ENCODE measurements around the gene CPA5.

CPA5 gene

DNA sequence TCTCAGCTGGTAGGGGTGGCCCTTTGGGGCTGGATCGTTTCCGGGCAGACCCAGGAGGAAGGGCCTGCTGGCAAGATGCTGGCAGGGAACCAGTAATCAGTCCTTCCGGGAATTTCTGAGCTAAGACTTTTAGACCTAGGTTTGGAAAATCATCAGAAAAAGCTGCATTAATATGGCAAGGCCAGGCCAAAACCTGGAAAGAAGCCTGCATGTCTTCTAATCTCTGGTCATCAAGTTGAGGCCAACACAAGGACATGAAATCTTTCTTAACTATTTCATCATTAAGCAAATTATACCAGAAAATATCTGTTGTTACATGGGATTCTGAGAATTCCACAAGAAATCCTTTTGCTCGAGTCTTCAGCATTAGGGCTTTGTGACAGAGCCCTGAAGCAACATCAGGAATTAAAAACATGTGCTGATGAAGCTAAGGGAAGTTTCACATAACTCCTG is 55.5 kb downstream of the CPA5 start:
- no peak overlapping the region for H3K27ac ChIP-seq (ENCODE audit: low read length, poor library complexity, severe bottlenecking)
- H4K91ac ChIP-seq (ENCODE audit: low read length), result no peak overlapping the region
- no peak overlapping the region for H4K8ac ChIP-seq (ENCODE audit: low read length)
- whole genome bisulfite sequencing, result 91% methylated on average over 4 of the region's 4 CpGs
- H3K18ac ChIP-seq (ENCODE audit: low read depth in 1 of 2, low read length in 2 of 2), result no peak overlapping the region
- no peak overlapping the region for H2AK5ac ChIP-seq (ENCODE audit: low read length, severe bottlenecking)
- H3K79me1 ChIP-seq (replicated peaks; ENCODE audit: low read length, poor library complexity, severe bottlenecking), result no peaks in the 10 kb centered on the region
- H3K27me3 ChIP-seq (ENCODE audit: control insufficient read depth in 1 of 2, insufficient read depth in 1 of 2, low read length in 2 of 2), result no peaks in the 10 kb centered on the region
- H2BK120ac ChIP-seq (ENCODE audit: low read depth, low read length), result no peak overlapping the region
- peaks cover 7 to 10% of the 10 kb centered on the region in 2 experiments for H3K36me3 ChIP-seq (ENCODE audit: control insufficient read depth in 1 of 2, insufficient read depth in 2 of 2, low read depth in 1 of 2, low read length in 2 of 2)
- no peak overlapping the region for H2AFZ ChIP-seq (ENCODE audit: low read depth, low read length)
- H3K23ac ChIP-seq (ENCODE audit: low read length in 2 of 2), result no peak overlapping the region
- no peak overlapping the region for H2BK5ac ChIP-seq (ENCODE audit: low read depth, low read length, poor library complexity, severe bottlenecking)
- H3K14ac ChIP-seq (ENCODE audit: low read length in 2 of 2), result no peak overlapping the region
- no peak overlapping the region for H3K4me2 ChIP-seq (ENCODE audit: low read length, poor library complexity, severe bottlenecking)
- H3K4me3 ChIP-seq (ENCODE audit: insufficient read depth in 1 of 2, low read depth in 1 of 2, low read length in 2 of 2), result no peak overlapping the region
- H2BK12ac ChIP-seq (ENCODE audit: low read length in 2 of 2), result no peak overlapping the region
- H3K9me3 ChIP-seq (ENCODE audit: control insufficient read depth, low read length), result no peaks in the 10 kb centered on the region
- no peak for DNase-seq
- peak overlapping the region; percentile 69 for H3K9ac ChIP-seq (ENCODE audit: low read length)
- H2BK15ac ChIP-seq (ENCODE audit: low read depth, poor library complexity, severe bottlenecking), result no peak overlapping the region
- no peak overlapping the region for H3K4ac ChIP-seq (ENCODE audit: low read depth in 1 of 2, low read length in 2 of 2)
- H3K4me1 ChIP-seq (ENCODE audit: control insufficient read depth, insufficient read depth, low read depth, low read length), result peaks cover 1% of the 10 kb centered on the region

DNA sequence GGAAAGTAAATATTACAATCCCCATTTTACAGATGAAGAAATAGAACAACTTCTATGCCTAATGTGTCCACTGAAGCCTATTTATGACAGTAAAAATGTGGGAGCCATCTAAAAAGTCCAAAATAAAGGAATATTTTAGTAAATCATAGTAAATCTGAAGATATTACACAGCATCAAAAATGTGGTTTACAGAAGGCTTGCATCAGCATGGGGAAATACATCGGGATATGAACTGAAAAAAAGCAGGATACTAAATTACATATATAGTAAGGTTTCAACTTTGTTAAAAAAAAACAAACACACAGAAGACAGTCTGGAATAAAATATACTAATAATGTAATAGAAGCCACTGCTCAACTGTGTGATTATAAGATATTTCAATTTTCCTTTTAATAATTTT is 56.5 kb downstream of the CPA5 start:
- Histone ChIP-seq H3K27ac (ENCODE audit: low read length, poor library complexity, severe bottlenecking) (no peak overlapping the region), H3K9ac (ENCODE audit: low read length) (peak overlapping the region; percentile 69), H2AK5ac (ENCODE audit: low read length, severe bottlenecking) (no peak overlapping the region), H3K4ac (ENCODE audit: low read depth in 1 of 2, low read length in 2 of 2) (no peak overlapping the region), H2BK120ac (ENCODE audit: low read depth, low read length) (no peak overlapping the region), H2BK5ac (ENCODE audit: low read depth, low read length, poor library complexity, severe bottlenecking) (no peak overlapping the region), H3K4me1 (ENCODE audit: control insufficient read depth, insufficient read depth, low read depth, low read length) (no peaks in the 10 kb centered on the region), H3K9me3 (ENCODE audit: control insufficient read depth, low read length) (no peaks in the 10 kb centered on the region), H2AFZ (ENCODE audit: low read depth, low read length) (no peak overlapping the region), H3K14ac (ENCODE audit: low read length in 2 of 2) (no peak overlapping the region), H3K4me3 (ENCODE audit: insufficient read depth in 1 of 2, low read depth in 1 of 2, low read length in 2 of 2) (no peak overlapping the region), H3K18ac (ENCODE audit: low read depth in 1 of 2, low read length in 2 of 2) (no peak overlapping the region), H4K8ac (ENCODE audit: low read length) (no peak overlapping the region), H3K4me2 (ENCODE audit: low read length, poor library complexity, severe bottlenecking) (no peak overlapping the region), H3K23ac (ENCODE audit: low read length in 2 of 2) (no peak overlapping the region), H4K91ac (ENCODE audit: low read length) (no peak overlapping the region), H3K79me1 (replicated peaks; ENCODE audit: low read length, poor library complexity, severe bottlenecking) (no peaks in the 10 kb centered on the region), H3K27me3 (ENCODE audit: control insufficient read depth in 1 of 2, insufficient read depth in 1 of 2, low read length in 2 of 2) (no peaks in the 10 kb centered on the region), H2BK12ac (ENCODE audit: low read length in 2 of 2) (no peak overlapping the region), H2BK15ac (ENCODE audit: low read depth, poor library complexity, severe bottlenecking) (no peak overlapping the region), H3K36me3 (ENCODE audit: control insufficient read depth in 1 of 2, insufficient read depth in 2 of 2, low read depth in 1 of 2, low read length in 2 of 2) (peaks cover 7 to 10% of the 10 kb centered on the region in 2 experiments)
- no peak for DNase-seq
- WGBS, result no CpG with 5 or more reads among the region's 1 CpG

DNA sequence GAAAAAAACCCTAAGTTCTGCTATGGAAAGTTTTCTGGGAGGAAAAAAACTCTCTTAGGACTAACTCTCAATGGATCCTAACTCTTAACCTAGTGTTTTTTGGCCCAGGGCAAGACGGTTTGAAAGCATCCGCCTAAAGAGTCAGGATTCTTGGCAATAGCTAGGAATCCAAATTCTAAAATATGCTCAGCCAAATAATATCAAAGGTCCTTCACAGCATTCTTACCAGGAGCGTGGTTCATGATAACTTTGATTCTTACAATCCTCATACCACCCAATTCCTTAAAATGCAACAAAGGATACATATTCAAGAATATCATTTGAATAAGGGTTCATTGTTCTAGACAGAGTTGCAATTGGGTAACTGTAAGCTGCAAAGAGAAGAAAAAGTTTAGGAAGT is 57.0 kb downstream of the CPA5 start:
- Histone ChIP-seq H2BK12ac (ENCODE audit: low read length in 2 of 2) (no peak overlapping the region), H2BK5ac (ENCODE audit: low read depth, low read length, poor library complexity, severe bottlenecking) (no peak overlapping the region), H3K14ac (ENCODE audit: low read length in 2 of 2) (no peak overlapping the region), H3K9me3 (ENCODE audit: control insufficient read depth, low read length) (no peaks in the 10 kb centered on the region), H4K91ac (ENCODE audit: low read length) (no peak overlapping the region), H2BK120ac (ENCODE audit: low read depth, low read length) (no peak overlapping the region), H3K4me3 (ENCODE audit: insufficient read depth in 1 of 2, low read depth in 1 of 2, low read length in 2 of 2) (no peak overlapping the region), H4K8ac (ENCODE audit: low read length) (no peak overlapping the region), H3K9ac (ENCODE audit: low read length) (peak overlapping the region; percentile 69), H3K23ac (ENCODE audit: low read length in 2 of 2) (no peak overlapping the region), H3K27me3 (ENCODE audit: control insufficient read depth in 1 of 2, insufficient read depth in 1 of 2, low read length in 2 of 2) (no peaks in the 10 kb centered on the region), H3K4ac (ENCODE audit: low read depth in 1 of 2, low read length in 2 of 2) (no peak overlapping the region), H2BK15ac (ENCODE audit: low read depth, poor library complexity, severe bottlenecking) (no peak overlapping the region), H3K4me2 (ENCODE audit: low read length, poor library complexity, severe bottlenecking) (no peak overlapping the region), H2AK5ac (ENCODE audit: low read length, severe bottlenecking) (no peak overlapping the region), H2AFZ (ENCODE audit: low read depth, low read length) (no peak overlapping the region), H3K36me3 (ENCODE audit: control insufficient read depth in 1 of 2, insufficient read depth in 2 of 2, low read depth in 1 of 2, low read length in 2 of 2) (peaks cover 7 to 10% of the 10 kb centered on the region in 2 experiments), H3K79me1 (replicated peaks; ENCODE audit: low read length, poor library complexity, severe bottlenecking) (no peaks in the 10 kb centered on the region), H3K27ac (ENCODE audit: low read length, poor library complexity, severe bottlenecking) (no peak overlapping the region), H3K18ac (ENCODE audit: low read depth in 1 of 2, low read length in 2 of 2) (no peak overlapping the region), H3K4me1 (ENCODE audit: control insufficient read depth, insufficient read depth, low read depth, low read length) (no peaks in the 10 kb centered on the region)
- WGBS, result 98% methylated on average over 3 of the region's 3 CpGs
- DNase-seq, result no peak

DNA sequence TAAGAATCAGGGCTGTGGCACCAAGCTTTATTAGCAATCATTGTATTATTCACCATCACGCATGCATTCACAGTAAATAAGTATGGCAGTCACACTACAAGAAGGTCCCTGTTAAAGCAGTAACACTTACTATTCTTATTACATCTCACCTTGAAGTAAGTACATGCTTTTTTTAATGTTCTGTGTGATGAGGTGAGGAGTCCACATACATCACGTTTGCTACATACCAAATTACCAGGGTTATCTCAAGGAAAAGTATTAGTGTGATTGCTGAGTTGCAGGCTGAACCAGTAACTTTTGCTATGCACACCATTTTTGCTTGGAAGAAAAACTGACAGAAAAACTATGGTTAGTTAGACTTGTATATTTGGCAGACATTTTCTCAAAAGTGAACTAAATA is 60.4 kb downstream of the CPA5 start:
- no peak overlapping the region for H3K4me3 ChIP-seq (ENCODE audit: insufficient read depth in 1 of 2, low read depth in 1 of 2, low read length in 2 of 2)
- H2AK5ac ChIP-seq (ENCODE audit: low read length, severe bottlenecking), result no peak overlapping the region
- no peak overlapping the region for H2BK120ac ChIP-seq (ENCODE audit: low read depth, low read length)
- H2BK12ac ChIP-seq (ENCODE audit: low read length in 2 of 2), result no peak overlapping the region
- H2BK15ac ChIP-seq (ENCODE audit: low read depth, poor library complexity, severe bottlenecking), result no peak overlapping the region
- H3K18ac ChIP-seq (ENCODE audit: low read depth in 1 of 2, low read length in 2 of 2), result no peak overlapping the region
- H3K14ac ChIP-seq (ENCODE audit: low read length in 2 of 2), result no peak overlapping the region
- H3K23ac ChIP-seq (ENCODE audit: low read length in 2 of 2), result no peak overlapping the region
- no peak overlapping the region for H4K91ac ChIP-seq (ENCODE audit: low read length)
- H2BK5ac ChIP-seq (ENCODE audit: low read depth, low read length, poor library complexity, severe bottlenecking), result no peak overlapping the region
- H3K9ac ChIP-seq (ENCODE audit: low read length), result no peak overlapping the region
- peaks cover 2% of the 10 kb centered on the region for H3K4me1 ChIP-seq (ENCODE audit: control insufficient read depth, insufficient read depth, low read depth, low read length)
- H4K8ac ChIP-seq (ENCODE audit: low read length), result no peak overlapping the region
- H2AFZ ChIP-seq (ENCODE audit: low read depth, low read length), result no peak overlapping the region
- no peaks in the 10 kb centered on the region for H3K9me3 ChIP-seq (ENCODE audit: control insufficient read depth, low read length)
- H3K4ac ChIP-seq (ENCODE audit: low read depth in 1 of 2, low read length in 2 of 2), result no peak overlapping the region
- no peaks in the 10 kb centered on the region for H3K27me3 ChIP-seq (ENCODE audit: control insufficient read depth in 1 of 2, insufficient read depth in 1 of 2, low read length in 2 of 2)
- no peaks in the 10 kb centered on the region for H3K79me1 ChIP-seq (replicated peaks; ENCODE audit: low read length, poor library complexity, severe bottlenecking)
- WGBS, result 100% methylated on average over 2 of the region's 2 CpGs
- H3K4me2 ChIP-seq (ENCODE audit: low read length, poor library complexity, severe bottlenecking), result no peak overlapping the region
- no peak for DNase-seq
- H3K36me3 ChIP-seq (ENCODE audit: control insufficient read depth in 1 of 2, insufficient read depth in 2 of 2, low read depth in 1 of 2, low read length in 2 of 2), result peaks cover 6 to 7% of the 10 kb centered on the region in 2 experiments
- no peak overlapping the region for H3K27ac ChIP-seq (ENCODE audit: low read length, poor library complexity, severe bottlenecking)
